Upper lobe of left lung (tissue), 6 donors: ENCODE results near the gene STOML3. TPM values are rescaled to one million over a fixed set of nuclear protein-coding genes. Genes with fewer than 3 reads are reported as not detected.

Source experiments
- ATAC-seq, 2 donors: fragments of 200-7000 bp; cut with Tn5 transposase; one replicate each; pipeline ENCODE4 v1.9.1; 2022; ENCODE audit warnings: mild to moderate bottlenecking in 2 of 2, moderate library complexity in 2 of 2; ENCODE audit not compliant: low FRiP score in 2 of 2
- DNase-seq, 2 donors: peaks; one replicate each; pipeline ENCODE4 v3.0.0-alpha.2; 2019 to 2020
- H3K27ac ChIP-seq, 4 donors: fragments of 200-600 bp; sonication (generic); one replicate each; pipeline ENCODE4 v1.5.1; 2016 to 2019
- H3K27me3 ChIP-seq, 4 donors: fragments of 200-600 bp; sonication (generic); one replicate each; pipeline ENCODE4 v1.5.1; 2017 to 2019
- H3K36me3 ChIP-seq, 4 donors: fragments of 200-600 bp; sonication (generic); one replicate each; pipeline ENCODE4 v1.5.1; 2016 to 2019
- H3K4me1 ChIP-seq, 4 donors: fragments of 200-600 bp; sonication (generic); one replicate each; pipeline ENCODE4 v1.5.1; 2018 to 2019
- H3K4me3 ChIP-seq, 4 donors: fragments of 200-600 bp; sonication (generic); one replicate each; pipeline ENCODE4 v1.5.1; 2017 to 2019; ENCODE audit warnings: mild to moderate bottlenecking in 2 of 4, moderate library complexity in 1 of 4
- H3K9me3 ChIP-seq, 4 donors: fragments of 200-600 bp; sonication (generic); one replicate each; pipeline ENCODE4 v1.5.1; 2018 to 2019
- EP300 ChIP-seq, 4 donors: sonication (generic); formaldehyde crosslinking; IDR thresholded peaks; one replicate each; pipeline ENCODE4 v1.5.1; 2017; ENCODE audit warnings: antibody characterized with exemption in 4 of 4, control low read depth in 2 of 4
- POLR2A ChIP-seq, 4 donors: fragments of 450-650 bp; IDR thresholded peaks; one replicate each; pipeline ENCODE4 v1.5.1; 2016 to 2017; ENCODE audit warnings: antibody characterized with exemption in 4 of 4, mild to moderate bottlenecking in 2 of 4
- POLR2AphosphoS5 ChIP-seq, 2 donors: sonication (generic); formaldehyde crosslinking; IDR thresholded peaks; one replicate each; pipeline ENCODE4 v1.5.1; 2017; ENCODE audit warnings: antibody characterized with exemption in 2 of 2
- WGBS, 2 donors: methylation state at CpG; one replicate each; pipeline ENCODE4 v1.1.5; 2017 to 2018; 5-methylcytosine and 5-hydroxymethylcytosine counted together
- total RNA-seq, 6 donors: library from RNA; depleted of rRNA in 4 of 6; stranded (reverse); fragments of >200 nt in 4 of 6; gene quantifications; one replicate each; pipeline versions ENCODE4 v1.1.0 to v1.2.1, GENCODE V29; 2016 to 2021
- TF ChIP-seq, protein P1 (sequence below), 6 experiments: fragments of 450-650 bp in 4 of 6; fragments of 200-600 bp in 2 of 6; sonication (generic) in 2 of 6; IDR thresholded peaks; one replicate each; pipeline ENCODE4 v1.5.1; 2016 to 2019; ENCODE audit warnings: antibody characterized with exemption in 6 of 6
- donor health status: DM: no; HTN: no; CAD: no; lungs with moderate emphysema.
- donor health status: DM: no; HTN: yes; CAD: no; lungs with severe emphysema.

STOML3 gene
- total RNA-seq, 6 donors from 2014 or later, result 0.14 to 10.8 (median 1.6) TPM

GRCh38 chr13:39032150-39032549 is 41.5 kb upstream of the STOML3 start:
- WGBS, 2 donors, result 100% methylated on average over 1 of the region's 1 CpG
- H3K27me3 ChIP-seq, result no peaks in the 10 kb centered on the region
- H3K4me3 ChIP-seq, result no peak overlapping the region
- peaks cover 13 to 40% (median 17%) of the 10 kb centered on the region in 4 donors for H3K4me1 ChIP-seq
- DNase-seq (no peak), ATAC-seq (no peak)
- TF ChIP-seq, protein P1, sequence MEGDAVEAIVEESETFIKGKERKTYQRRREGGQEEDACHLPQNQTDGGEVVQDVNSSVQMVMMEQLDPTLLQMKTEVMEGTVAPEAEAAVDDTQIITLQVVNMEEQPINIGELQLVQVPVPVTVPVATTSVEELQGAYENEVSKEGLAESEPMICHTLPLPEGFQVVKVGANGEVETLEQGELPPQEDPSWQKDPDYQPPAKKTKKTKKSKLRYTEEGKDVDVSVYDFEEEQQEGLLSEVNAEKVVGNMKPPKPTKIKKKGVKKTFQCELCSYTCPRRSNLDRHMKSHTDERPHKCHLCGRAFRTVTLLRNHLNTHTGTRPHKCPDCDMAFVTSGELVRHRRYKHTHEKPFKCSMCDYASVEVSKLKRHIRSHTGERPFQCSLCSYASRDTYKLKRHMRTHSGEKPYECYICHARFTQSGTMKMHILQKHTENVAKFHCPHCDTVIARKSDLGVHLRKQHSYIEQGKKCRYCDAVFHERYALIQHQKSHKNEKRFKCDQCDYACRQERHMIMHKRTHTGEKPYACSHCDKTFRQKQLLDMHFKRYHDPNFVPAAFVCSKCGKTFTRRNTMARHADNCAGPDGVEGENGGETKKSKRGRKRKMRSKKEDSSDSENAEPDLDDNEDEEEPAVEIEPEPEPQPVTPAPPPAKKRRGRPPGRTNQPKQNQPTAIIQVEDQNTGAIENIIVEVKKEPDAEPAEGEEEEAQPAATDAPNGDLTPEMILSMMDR (IDR thresholded peaks at IDR 0.05), result no peak
- TF ChIP-seq POLR2A (IDR thresholded peaks at IDR 0.05), result no peak
- no peak for TF ChIP-seq EP300 (IDR thresholded peaks at IDR 0.05)
- no peak for TF ChIP-seq POLR2AphosphoS5 (IDR thresholded peaks at IDR 0.05)
- peaks cover 0 to 35% (median 4%) of the 10 kb centered on the region in 4 donors for H3K36me3 ChIP-seq
- H3K27ac ChIP-seq, result no peak overlapping the region
- H3K9me3 ChIP-seq, result no peaks in the 10 kb centered on the region

GRCh38 chr13:39025433-39025839 is 34.8 kb upstream of the STOML3 start:
- WGBS, 2 donors, result 98% methylated on average over 2 of the region's 2 CpGs
- DNase-seq (no peak), ATAC-seq (no peak)
- H3K9me3 ChIP-seq, result no peaks in the 10 kb centered on the region
- no peak overlapping the region for H3K27ac ChIP-seq
- no peak overlapping the region for H3K4me3 ChIP-seq
- peaks cover 0 to 16% (median 8%) of the 10 kb centered on the region in 4 donors for H3K4me1 ChIP-seq
- H3K27me3 ChIP-seq, result no peaks in the 10 kb centered on the region
- peaks cover 24 to 96% (median 27%) of the 10 kb centered on the region in 4 donors for H3K36me3 ChIP-seq
- TF ChIP-seq POLR2A (IDR thresholded peaks at IDR 0.05) (no peak), POLR2AphosphoS5 (IDR thresholded peaks at IDR 0.05) (no peak), EP300 (IDR thresholded peaks at IDR 0.05) (no peak)
- TF ChIP-seq, protein P1 (IDR thresholded peaks at IDR 0.05), result no peak

DNA sequence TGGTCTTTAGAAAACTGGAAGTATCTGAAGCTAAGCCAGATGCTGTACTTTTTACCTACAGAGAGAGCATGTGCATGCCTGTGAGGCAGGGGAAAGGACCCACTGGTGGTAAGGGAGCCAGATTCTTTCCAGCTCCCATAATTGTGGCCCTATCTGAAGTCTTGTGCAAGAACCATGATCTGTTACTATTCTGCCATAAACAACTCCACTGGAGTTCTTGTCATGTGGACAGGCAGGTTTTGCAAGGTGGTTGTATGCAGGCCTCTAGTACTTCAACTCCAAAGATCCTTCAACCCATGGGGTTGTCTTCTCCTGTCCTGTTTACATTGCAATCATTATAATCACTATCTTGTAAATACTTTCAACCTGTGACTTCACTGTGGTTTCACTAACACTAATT is 33.1 kb upstream of the STOML3 start:
- DNase-seq, result peak in 1 of 2 donors; percentile 63
- TF ChIP-seq EP300 (IDR thresholded peaks at IDR 0.05) (no peak), POLR2AphosphoS5 (IDR thresholded peaks at IDR 0.05) (no peak), POLR2A (IDR thresholded peaks at IDR 0.05) (no peak)

GRCh38 chr13:39023316-39023715 is 32.7 kb upstream of the STOML3 start:
- no peak overlapping the region for H3K4me3 ChIP-seq
- H3K27ac ChIP-seq, result peak overlapping the region in 3 of 4 donors; percentile 9 to 49 (median 13)
- WGBS, 2 donors, result 47 to 68% methylated on average over 2 of the region's 2 CpGs
- TF ChIP-seq, protein P1 (IDR thresholded peaks at IDR 0.05), result no peak
- TF ChIP-seq EP300 (IDR thresholded peaks at IDR 0.05) (no peak), POLR2A (IDR thresholded peaks at IDR 0.05) (no peak), POLR2AphosphoS5 (IDR thresholded peaks at IDR 0.05) (no peak)
- peaks cover 0 to 16% (median 8%) of the 10 kb centered on the region in 4 donors for H3K4me1 ChIP-seq
- ATAC-seq, result no peak
- no peaks in the 10 kb centered on the region for H3K9me3 ChIP-seq
- H3K27me3 ChIP-seq, result no peaks in the 10 kb centered on the region
- peaks cover 24 to 86% (median 27%) of the 10 kb centered on the region in 4 donors for H3K36me3 ChIP-seq
- no peak for DNase-seq

More for the DNA sequence above, 33.1 kb upstream of the STOML3 start:
- peak in 1 of 2 donors; percentile 69 for ATAC-seq
- Histone ChIP-seq H3K27me3 (no peaks in the 10 kb centered on the region), H3K36me3 (peaks cover 24 to 90% (median 27%) of the 10 kb centered on the region in 4 donors), H3K27ac (peak overlapping the region in 3 of 4 donors; percentile 9 to 49 (median 13)), H3K4me1 (peaks cover 0 to 16% (median 8%) of the 10 kb centered on the region in 4 donors), H3K9me3 (no peaks in the 10 kb centered on the region), H3K4me3 (no peak overlapping the region)

DNA sequence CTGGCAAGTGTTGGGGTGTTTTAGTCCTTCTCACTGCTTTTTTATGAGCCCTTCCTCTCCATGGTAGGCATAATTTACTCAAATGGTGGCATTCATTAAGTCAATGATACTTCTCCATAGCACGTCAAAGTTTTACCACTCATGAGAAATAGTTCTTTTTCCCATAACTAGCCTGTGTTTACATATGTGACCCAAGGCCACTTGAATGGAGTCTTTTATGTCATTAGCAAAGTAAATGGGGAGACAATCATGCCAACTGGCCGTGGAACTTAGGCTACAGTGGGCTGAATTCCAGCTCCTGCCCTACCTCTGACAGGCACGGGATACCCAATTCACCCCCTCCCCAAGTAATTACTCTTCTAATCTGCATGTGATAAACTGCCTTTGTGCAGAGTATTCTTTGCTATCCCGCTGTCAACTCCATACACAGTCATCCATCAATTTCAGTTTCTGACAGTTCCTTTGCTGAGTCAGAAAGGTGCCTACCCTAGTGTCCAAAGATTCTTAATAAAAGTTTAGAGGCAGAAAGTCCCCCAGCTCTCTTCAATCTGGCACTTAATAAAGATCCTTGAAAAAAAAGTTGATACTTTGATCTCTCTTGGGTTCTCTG is 30.3 kb upstream of the STOML3 start:
- H3K4me1 ChIP-seq, result peaks cover 0 to 16% (median 8%) of the 10 kb centered on the region in 4 donors
- DNase-seq, result no peak
- H3K9me3 ChIP-seq, result no peaks in the 10 kb centered on the region
- no peak overlapping the region for H3K27ac ChIP-seq
- ATAC-seq, result no peak
- peak in 1 of 4 donors; percentile 80 for TF ChIP-seq EP300 (IDR thresholded peaks at IDR 0.05)
- TF ChIP-seq, protein P1 (IDR thresholded peaks at IDR 0.05), result no peak
- no peak for TF ChIP-seq POLR2A (IDR thresholded peaks at IDR 0.05)
- TF ChIP-seq POLR2AphosphoS5 (IDR thresholded peaks at IDR 0.05), result no peak
- peaks cover 17 to 85% (median 23%) of the 10 kb centered on the region in 4 donors for H3K36me3 ChIP-seq
- WGBS, 2 donors, result 68 to 76% methylated on average over 4 of the region's 4 CpGs
- H3K27me3 ChIP-seq, result no peaks in the 10 kb centered on the region
- H3K4me3 ChIP-seq, result no peak overlapping the region
